OCI-LY1 (cell line): ENCODE measurements around the gene PSD2.

Experiments
- CTCF ChIP-seq: fragments of 200-600 bp; sonication (generic), shearing (Covaris generic); IDR thresholded peaks from 2 replicates; pipeline ENCODE4 v1.5.1; 2017; ENCODE audit warnings: mild to moderate bottlenecking, antibody characterized with exemption, low read length, moderate library complexity, mixed read lengths
- EZH2 ChIP-seq: fragments of 200-600 bp; sonication (generic), shearing (Covaris generic); IDR thresholded peaks from 2 replicates; pipeline ENCODE4 v1.8.0; 2017; ENCODE audit warnings: borderline replicate concordance, mixed run types, mild to moderate bottlenecking, antibody characterized with exemption, low read length, moderate library complexity, mixed read lengths

GRCh38 chr5:139821806-139822552, 26.4 kb downstream of the PSD2 start:
- no peak for TF ChIP-seq CTCF
- TF ChIP-seq EZH2 = no peak
